Trophoblast cell (in vitro differentiated cells and primary cell): ENCODE data around the gene CCDC80.

Source experiments
- DNase-seq, 2 donors: peaks; one replicate each; pipeline ENCODE4 v3.0.0-alpha.2; 2016
- H2AFZ ChIP-seq: 2 replicates; pipeline ENCODE4 v1.6.1; 2013; ENCODE audit warnings: low read length, moderate library complexity, mild to moderate bottlenecking; ENCODE audit not compliant: insufficient read depth, poor library complexity
- H2AK5ac ChIP-seq: 2 replicates; pipeline ENCODE4 v1.6.1; 2013; ENCODE audit warnings: mild to moderate bottlenecking, low read length
- H2BK120ac ChIP-seq: 2 replicates; pipeline ENCODE4 v1.6.1; 2013; ENCODE audit warnings: low read length, mild to moderate bottlenecking, moderate library complexity; ENCODE audit not compliant: insufficient read depth, poor library complexity
- H2BK12ac ChIP-seq: 2 replicates; pipeline ENCODE4 v1.6.1; 2013; ENCODE audit warnings: mild to moderate bottlenecking, low read length, moderate library complexity
- H2BK5ac ChIP-seq: 2 replicates; pipeline ENCODE4 v1.6.1; 2013; ENCODE audit warnings: low read length, low read depth, moderate library complexity, mild to moderate bottlenecking; ENCODE audit not compliant: poor library complexity
- H3K14ac ChIP-seq: 2 replicates; pipeline ENCODE4 v1.6.1; 2013; ENCODE audit warnings: mild to moderate bottlenecking, low read length
- H3K18ac ChIP-seq: 2 replicates; pipeline ENCODE4 v1.6.1; 2013; ENCODE audit warnings: mild to moderate bottlenecking, low read length
- H3K23ac ChIP-seq: 2 replicates; pipeline ENCODE4 v1.6.1; 2013; ENCODE audit warnings: low read length
- H3K27ac ChIP-seq: 2 replicates; pipeline ENCODE4 v1.5.1; 2013; ENCODE audit warnings: low read depth, mild to moderate bottlenecking, inconsistent platforms, low read length, moderate library complexity
- H3K27me3 ChIP-seq: 2 replicates; pipeline ENCODE4 v1.6.1; 2013; ENCODE audit warnings: inconsistent platforms, mild to moderate bottlenecking, low read length, moderate library complexity; ENCODE audit not compliant: insufficient read depth
- H3K36me3 ChIP-seq, 2 experiments: 1 replicate in 1 of 2; 2 replicates in 1 of 2; pipeline ENCODE4 v1.6.1; 2013; ENCODE audit warnings: low read length in 2 of 2, mild to moderate bottlenecking in 2 of 2, moderate library complexity in 1 of 2; ENCODE audit not compliant: insufficient read depth in 2 of 2, control insufficient read depth in 1 of 2
- H3K4ac ChIP-seq: 2 replicates; pipeline ENCODE4 v1.6.1; 2013; ENCODE audit warnings: low read depth, mild to moderate bottlenecking, low read length, moderate library complexity
- H3K4me1 ChIP-seq, 2 experiments: 1 replicate in 1 of 2; 2 replicates in 1 of 2; pipeline ENCODE4 v1.6.1; 2013; ENCODE audit warnings: low read length in 2 of 2, mild to moderate bottlenecking in 2 of 2, moderate library complexity in 1 of 2; ENCODE audit not compliant: insufficient read depth in 2 of 2, control insufficient read depth in 1 of 2
- H3K4me2 ChIP-seq: 2 replicates; pipeline ENCODE4 v1.6.1; 2013; ENCODE audit warnings: inconsistent platforms, mild to moderate bottlenecking, low read length, moderate library complexity
- H3K4me3 ChIP-seq: 2 replicates; pipeline ENCODE4 v1.5.1; 2013; ENCODE audit warnings: mild to moderate bottlenecking, low read depth, low read length, inconsistent platforms
- H3K79me1 ChIP-seq: one replicate; pipeline ENCODE4 v1.6.1; 2013; ENCODE audit warnings: low read length
- H3K79me2 ChIP-seq: 2 replicates; pipeline ENCODE4 v1.6.1; 2013; ENCODE audit warnings: low read length, mild to moderate bottlenecking; ENCODE audit not compliant: control insufficient read depth, insufficient read depth, poor library complexity
- H3K9ac ChIP-seq: 2 replicates; pipeline ENCODE4 v1.6.1; 2013; ENCODE audit warnings: mild to moderate bottlenecking, low read length
- H3K9me3 ChIP-seq: 2 replicates; pipeline ENCODE4 v1.6.1; 2013; ENCODE audit warnings: low read depth, mild to moderate bottlenecking, control low read depth, inconsistent platforms, low read length; ENCODE audit not compliant: insufficient read depth
- H4K12ac ChIP-seq: 2 replicates; pipeline ENCODE4 v1.6.1; 2013; ENCODE audit warnings: low read depth, mild to moderate bottlenecking, low read length, moderate library complexity
- H4K8ac ChIP-seq: 2 replicates; pipeline ENCODE4 v1.6.1; 2013; ENCODE audit warnings: low read depth, mild to moderate bottlenecking, low read length, moderate library complexity
- H4K91ac ChIP-seq: one replicate; pipeline ENCODE4 v1.6.1; 2013; ENCODE audit warnings: low read depth, mild to moderate bottlenecking, low read length, moderate library complexity
- WGBS: extraction: QIAGEN DNeasy Blood & Tissue Kit; methylation state at CpG from one replicate; pipeline ENCODE4 v1.1.7; 2013; ENCODE audit warnings: missing lambda C conversion rate; ENCODE audit not compliant: insufficient read length, insufficient coverage; ENCODE audit errors: extremely low coverage; 5-methylcytosine and 5-hydroxymethylcytosine counted together

Gene CCDC80

GRCh38 chr3:112594856-112595255 lies 46.1 kb downstream of the CCDC80 start:
- H3K4me2 ChIP-seq = no peak overlapping the region
- H3K18ac ChIP-seq = no peak overlapping the region
- no peak overlapping the region for H2BK5ac ChIP-seq
- no peaks in the 10 kb centered on the region for H3K27me3 ChIP-seq
- no peak overlapping the region for H4K91ac ChIP-seq
- H2AK5ac ChIP-seq = no peak overlapping the region
- H3K36me3 ChIP-seq = no peaks in the 10 kb centered on the region
- no peak overlapping the region for H3K27ac ChIP-seq
- no CpG with 5 or more reads among the region's 2 CpGs for WGBS
- H4K8ac ChIP-seq = no peak overlapping the region
- H2BK120ac ChIP-seq = no peak overlapping the region
- no peak for DNase-seq
- no peak overlapping the region for H3K4me3 ChIP-seq
- H3K23ac ChIP-seq = no peak overlapping the region
- H3K4me1 ChIP-seq = peaks cover 0 to 3% of the 10 kb centered on the region in 2 experiments
- H3K79me2 ChIP-seq = no peaks in the 10 kb centered on the region
- no peaks in the 10 kb centered on the region for H3K9me3 ChIP-seq
- no peak overlapping the region for H3K9ac ChIP-seq
- H4K12ac ChIP-seq = no peak overlapping the region
- H3K79me1 ChIP-seq = no peaks in the 10 kb centered on the region
- H2BK12ac ChIP-seq = no peak overlapping the region
- H2AFZ ChIP-seq = no peak overlapping the region
- no peak overlapping the region for H3K4ac ChIP-seq
- no peak overlapping the region for H3K14ac ChIP-seq

- Histone ChIP-seq H3K4ac (no peak overlapping the region), H3K9ac (no peak overlapping the region), H3K4me2 (no peak overlapping the region), H3K4me1 (peaks cover 0 to 3% of the 10 kb centered on the region in 2 experiments), H3K4me3 (no peak overlapping the region), H3K79me2 (no peaks in the 10 kb centered on the region), H4K12ac (no peak overlapping the region), H2BK12ac (no peak overlapping the region), H3K27me3 (no peaks in the 10 kb centered on the region), H2BK5ac (no peak overlapping the region), H2AFZ (no peak overlapping the region), H3K18ac (no peak overlapping the region), H4K8ac (no peak overlapping the region), H2BK120ac (no peak overlapping the region), H2AK5ac (no peak overlapping the region), H3K36me3 (peaks cover 0 to 3% of the 10 kb centered on the region in 2 experiments), H3K9me3 (no peaks in the 10 kb centered on the region), H3K14ac (no peak overlapping the region), H4K91ac (no peak overlapping the region), H3K23ac (no peak overlapping the region), H3K79me1 (no peaks in the 10 kb centered on the region), H3K27ac (no peak overlapping the region)
- no peak for DNase-seq
Observed at GRCh38 chr3:112593258-112593657, 47.7 kb downstream of the CCDC80 start.

GRCh38 chr3:112587336-112587735 lies 53.6 kb downstream of the CCDC80 start:
- H3K4me1 ChIP-seq = no peaks in the 10 kb centered on the region
- H3K23ac ChIP-seq = no peak overlapping the region
- no peaks in the 10 kb centered on the region for H3K27me3 ChIP-seq
- H4K8ac ChIP-seq = no peak overlapping the region
- H2AK5ac ChIP-seq = no peak overlapping the region
- no CpG with 5 or more reads among the region's 1 CpG for WGBS
- no peak for DNase-seq
- H3K14ac ChIP-seq = no peak overlapping the region
- no peaks in the 10 kb centered on the region for H3K9me3 ChIP-seq
- H3K27ac ChIP-seq = no peak overlapping the region
- H2BK5ac ChIP-seq = no peak overlapping the region
- H2AFZ ChIP-seq = no peak overlapping the region
- H3K36me3 ChIP-seq = peaks cover 3% of the 10 kb centered on the region in 2 experiments
- no peak overlapping the region for H3K18ac ChIP-seq
- H3K79me2 ChIP-seq = no peaks in the 10 kb centered on the region
- H3K4me2 ChIP-seq = no peak overlapping the region
- no peak overlapping the region for H2BK12ac ChIP-seq
- H2BK120ac ChIP-seq = no peak overlapping the region
- no peak overlapping the region for H3K9ac ChIP-seq
- no peak overlapping the region for H4K91ac ChIP-seq
- H3K4ac ChIP-seq = no peak overlapping the region
- H3K79me1 ChIP-seq = no peaks in the 10 kb centered on the region
- H4K12ac ChIP-seq = no peak overlapping the region
- H3K4me3 ChIP-seq = no peak overlapping the region

GRCh38 chr3:112585782-112586181 lies 55.2 kb downstream of the CCDC80 start:
- no peaks in the 10 kb centered on the region for H3K27me3 ChIP-seq
- no peak overlapping the region for H3K14ac ChIP-seq
- peaks cover 3% of the 10 kb centered on the region in 2 experiments for H3K36me3 ChIP-seq
- H4K8ac ChIP-seq = no peak overlapping the region
- H3K9ac ChIP-seq = no peak overlapping the region
- no peak overlapping the region for H2AK5ac ChIP-seq
- H3K27ac ChIP-seq = no peak overlapping the region
- H2AFZ ChIP-seq = no peak overlapping the region
- no peak overlapping the region for H3K4me3 ChIP-seq
- H3K18ac ChIP-seq = no peak overlapping the region
- H3K9me3 ChIP-seq = no peaks in the 10 kb centered on the region
- no peak overlapping the region for H3K4me2 ChIP-seq
- no peak overlapping the region for H2BK5ac ChIP-seq
- no peak overlapping the region for H3K4ac ChIP-seq
- DNase-seq = no peak
- H2BK120ac ChIP-seq = no peak overlapping the region
- H3K79me1 ChIP-seq = no peaks in the 10 kb centered on the region
- peak overlapping the region; percentile 14 for H3K23ac ChIP-seq
- H3K79me2 ChIP-seq = no peaks in the 10 kb centered on the region
- H4K91ac ChIP-seq = no peak overlapping the region
- H2BK12ac ChIP-seq = no peak overlapping the region
- no peak overlapping the region for H4K12ac ChIP-seq
- H3K4me1 ChIP-seq = no peaks in the 10 kb centered on the region
